ENCODE measurements around the gene DUSP11. TPM values are rescaled to one million over a fixed set of nuclear protein-coding genes. Genes with fewer than 3 reads are reported as not detected.

DUSP11 gene
- total RNA-seq, result 36.3 TPM

DNA sequence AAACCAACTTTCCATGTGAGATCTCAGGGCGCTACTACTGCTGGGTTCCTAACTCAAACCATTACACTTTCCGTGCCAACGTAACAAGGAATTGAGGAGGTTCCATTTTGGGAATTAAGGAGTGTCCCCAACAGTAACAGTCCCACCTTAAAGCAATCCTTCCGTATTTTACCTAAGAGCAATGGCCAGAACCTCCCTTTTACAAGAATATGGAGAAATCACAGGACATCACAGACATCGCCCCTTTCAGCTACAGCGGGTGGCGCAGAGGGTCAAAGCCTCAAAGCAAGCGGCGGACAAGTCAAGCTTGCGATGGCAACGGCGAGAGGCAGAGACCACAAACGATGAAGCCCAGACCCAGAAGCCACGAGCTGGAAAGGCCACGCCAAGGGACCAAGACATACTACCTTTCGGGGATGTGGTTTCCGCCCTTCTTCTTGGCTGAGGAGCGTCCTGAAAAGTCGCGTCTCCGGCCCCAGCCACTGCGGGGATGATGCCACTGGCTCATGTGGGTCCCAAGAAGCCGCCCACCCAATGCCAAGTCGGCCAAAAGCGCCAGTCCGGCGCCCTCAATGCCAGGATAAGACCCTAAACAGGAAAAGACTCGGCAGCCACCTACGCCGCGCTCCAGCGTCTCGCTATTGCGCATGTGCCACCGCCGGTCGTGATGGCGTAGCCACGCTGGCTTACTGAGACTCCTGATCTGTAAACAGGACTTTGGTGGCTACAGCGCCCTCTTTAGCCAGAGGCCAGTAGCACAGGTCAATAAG, at the start of gene DUSP11:
Gene DUSP11, minus strand, starts transcription at position 637 of the 770 bp plus-strand sequence. Its CDS starts 129 bp downstream, at position 508.
- peak within 1 kb of the TSS; percentile 95 for H3K27ac ChIP-seq
- DNase-seq (ENCODE audit: extremely low spot score in 2 of 2), result peak; percentile 90 to 97
- peak within 1 kb of the TSS; percentile 77 to 90 for H3K4me3 ChIP-seq
- no peaks in the 10 kb centered on the region for H3K27me3 ChIP-seq
- peaks cover 0 to 10% of the 10 kb centered on the region in 2 donors for H3K36me3 ChIP-seq
- no peak for TF ChIP-seq POLR2A (IDR thresholded peaks at IDR 0.05)
- TF ChIP-seq POLR2AphosphoS5 (IDR thresholded peaks at IDR 0.05; ENCODE audit: insufficient read depth in 1 of 2, low read depth in 1 of 2), result peak; percentile 93 to 96
- TF ChIP-seq, protein P1, sequence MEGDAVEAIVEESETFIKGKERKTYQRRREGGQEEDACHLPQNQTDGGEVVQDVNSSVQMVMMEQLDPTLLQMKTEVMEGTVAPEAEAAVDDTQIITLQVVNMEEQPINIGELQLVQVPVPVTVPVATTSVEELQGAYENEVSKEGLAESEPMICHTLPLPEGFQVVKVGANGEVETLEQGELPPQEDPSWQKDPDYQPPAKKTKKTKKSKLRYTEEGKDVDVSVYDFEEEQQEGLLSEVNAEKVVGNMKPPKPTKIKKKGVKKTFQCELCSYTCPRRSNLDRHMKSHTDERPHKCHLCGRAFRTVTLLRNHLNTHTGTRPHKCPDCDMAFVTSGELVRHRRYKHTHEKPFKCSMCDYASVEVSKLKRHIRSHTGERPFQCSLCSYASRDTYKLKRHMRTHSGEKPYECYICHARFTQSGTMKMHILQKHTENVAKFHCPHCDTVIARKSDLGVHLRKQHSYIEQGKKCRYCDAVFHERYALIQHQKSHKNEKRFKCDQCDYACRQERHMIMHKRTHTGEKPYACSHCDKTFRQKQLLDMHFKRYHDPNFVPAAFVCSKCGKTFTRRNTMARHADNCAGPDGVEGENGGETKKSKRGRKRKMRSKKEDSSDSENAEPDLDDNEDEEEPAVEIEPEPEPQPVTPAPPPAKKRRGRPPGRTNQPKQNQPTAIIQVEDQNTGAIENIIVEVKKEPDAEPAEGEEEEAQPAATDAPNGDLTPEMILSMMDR (IDR thresholded peaks at IDR 0.05), result peak; percentile 92 to 93 (median 93)
- peaks cover 27% of the 10 kb centered on the region for H3K4me1 ChIP-seq
- intact Hi-C loops (cut with DNase I), result no loop called here
- H3K9me3 ChIP-seq, result no peaks in the 10 kb centered on the region

- no peaks in the 10 kb centered on the region for H3K9me3 ChIP-seq
- DNase-seq (ENCODE audit: extremely low spot score in 2 of 2), result peak; percentile 97 to 98
- no peaks in the 10 kb centered on the region for H3K27me3 ChIP-seq
- intact Hi-C loops (cut with DNase I), result loop anchor here (10.0 kb wide), 2 partner anchors 316 to 506 kb away; partner anchors contain the start of gene BOLA3
- peaks cover 48% of the 10 kb centered on the region for H3K4me1 ChIP-seq
- H3K36me3 ChIP-seq, result peaks cover 0 to 23% of the 10 kb centered on the region in 2 donors
- peak within 1 kb of the TSS; percentile 70 to 82 for H3K4me3 ChIP-seq
- peak; percentile 90 to 94 for TF ChIP-seq POLR2AphosphoS5 (IDR thresholded peaks at IDR 0.05; ENCODE audit: insufficient read depth in 1 of 2, low read depth in 1 of 2)
- TF ChIP-seq, protein P1 (IDR thresholded peaks at IDR 0.05), result peak in 1 of 3 experiments; percentile 22
- TF ChIP-seq POLR2A (IDR thresholded peaks at IDR 0.05), result peak in 1 of 2 donors; percentile 55
- peak within 1 kb of the TSS; percentile 94 for H3K27ac ChIP-seq
Measured at GRCh38 chr2:73828818-73829570, 49.1 kb upstream of the DUSP11 start, which contains the start of gene STAMBP. Gene STAMBP (plus strand): TSS chr2:73828961. CDS start chr2:73830857, 1,896 bp downstream.

GRCh38 chr2:73828389-73828817, 48.5 kb upstream of the DUSP11 start:
- peaks cover 44% of the 10 kb centered on the region for H3K4me1 ChIP-seq
- peak overlapping the region; percentile 94 for H3K27ac ChIP-seq
- H3K27me3 ChIP-seq, result no peaks in the 10 kb centered on the region
- H3K4me3 ChIP-seq, result peak overlapping the region; percentile 70 to 82
- H3K36me3 ChIP-seq, result peaks cover 0 to 19% of the 10 kb centered on the region in 2 donors
- no peaks in the 10 kb centered on the region for H3K9me3 ChIP-seq
- TF ChIP-seq, protein P1 (IDR thresholded peaks at IDR 0.05), result no peak
- TF ChIP-seq POLR2A (IDR thresholded peaks at IDR 0.05), result no peak
- intact Hi-C loops (cut with DNase I), result loop anchor here (10.0 kb wide), 2 partner anchors 316 to 506 kb away; partner anchors contain the start of gene BOLA3
- DNase-seq (ENCODE audit: extremely low spot score in 2 of 2), result no peak

GRCh38 chr2:73827660-73828388, 47.9 kb upstream of the DUSP11 start:
- TF ChIP-seq POLR2AphosphoS5 (IDR thresholded peaks at IDR 0.05; ENCODE audit: insufficient read depth in 1 of 2, low read depth in 1 of 2) (no peak), POLR2A (IDR thresholded peaks at IDR 0.05) (no peak)
- TF ChIP-seq, protein P1 (IDR thresholded peaks at IDR 0.05), result no peak
- no peak overlapping the region for H3K27ac ChIP-seq
- peaks cover 0 to 16% of the 10 kb centered on the region in 2 donors for H3K36me3 ChIP-seq
- no peaks in the 10 kb centered on the region for H3K27me3 ChIP-seq
- no peaks in the 10 kb centered on the region for H3K9me3 ChIP-seq
- peaks cover 38% of the 10 kb centered on the region for H3K4me1 ChIP-seq
- DNase-seq (ENCODE audit: extremely low spot score in 2 of 2), result peak in 1 of 2 donors; percentile 77
- peak overlapping the region in 1 of 2 donors; percentile 70 for H3K4me3 ChIP-seq
- intact Hi-C loops (cut with DNase I), result loop anchor here (10.0 kb wide), 2 partner anchors 317 to 507 kb away; partner anchors contain the start of gene BOLA3
